ENCODE measurements around the gene ANKRD28. TPM values are rescaled to one million over a fixed set of nuclear protein-coding genes. Genes with fewer than 3 reads are reported as not detected.

Gene ANKRD28
- total and polyA plus RNA-seq, 7 experiments from 2014 or later: 8.7 to 70.4 (median 28.5) TPM

- ChIA-PET POLR2A (no interaction called here), CTCF (no interaction called here)
- Mint-ChIP-seq H3K4me3 (no peak overlapping the region), H3K27me3 (no peaks in the 10 kb centered on the region), H3K27ac (no peak overlapping the region), H3K9me3 (no peaks in the 10 kb centered on the region), H3K36me3 (peaks cover 11 to 70% (median 49%) of the 10 kb centered on the region in 5 donors), H3K4me1 (peaks cover 0 to 35% (median 5%) of the 10 kb centered on the region in 7 donors)
- no peaks in the 10 kb centered on the region for H3K27me3 ChIP-seq (ENCODE audit: control insufficient read depth in 2 of 2, insufficient read depth in 2 of 2, low read length in 2 of 2)
- H3K4me1 ChIP-seq (ENCODE audit: control insufficient read depth in 2 of 2, insufficient read depth in 2 of 2, low read length in 2 of 2): no peaks in the 10 kb centered on the region
- H3K27ac ChIP-seq (ENCODE audit: low read depth, low read length): no peak overlapping the region
- H3K4me3 ChIP-seq (ENCODE audit: low read length): no peak overlapping the region
- intact Hi-C loops (cut with micrococcal nuclease): no loop called here
- H3K9me3 ChIP-seq (ENCODE audit: control insufficient read depth in 2 of 3, low read length in 3 of 3): no peaks in the 10 kb centered on the region
- peaks cover 0 to 14% (median 0%) of the 10 kb centered on the region in 3 experiments for H3K36me3 ChIP-seq (ENCODE audit: control insufficient read depth in 2 of 3, insufficient read depth in 3 of 3, low read length in 3 of 3)
- ATAC-seq (no peak), DNase-seq (no peak)
Measured at GRCh38 chr3:15726881-15727280, 70.9 kb downstream of the ANKRD28 start.

DNA sequence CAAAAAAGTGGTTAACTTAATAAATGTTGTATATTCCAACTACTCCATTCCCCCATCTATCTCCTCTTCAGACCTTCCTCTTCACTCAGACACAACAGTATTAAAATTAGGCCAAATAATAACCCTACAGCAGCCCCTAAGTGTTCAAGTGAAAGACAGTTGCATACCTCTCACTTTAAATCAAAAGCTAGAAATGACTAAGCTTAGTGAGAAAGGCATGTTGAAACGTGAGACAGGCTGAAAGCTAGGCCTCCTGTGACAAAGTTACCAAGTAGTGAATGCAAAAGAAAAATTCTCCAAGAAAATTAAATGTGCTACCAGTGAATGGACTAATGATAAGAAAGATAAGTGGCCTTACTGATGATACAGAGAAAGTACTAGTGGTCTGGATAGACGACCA is 71.7 kb downstream of the ANKRD28 start:
- peaks cover 0 to 31% (median 5%) of the 10 kb centered on the region in 7 donors for H3K4me1 Mint-ChIP-seq
- H3K4me3 Mint-ChIP-seq: no peak overlapping the region
- H3K27ac ChIP-seq (ENCODE audit: low read depth, low read length): no peak overlapping the region
- H3K36me3 ChIP-seq (ENCODE audit: control insufficient read depth in 2 of 3, insufficient read depth in 3 of 3, low read length in 3 of 3): peaks cover 0 to 15% (median 0%) of the 10 kb centered on the region in 3 experiments
- H3K4me1 ChIP-seq (ENCODE audit: control insufficient read depth in 2 of 2, insufficient read depth in 2 of 2, low read length in 2 of 2): no peaks in the 10 kb centered on the region
- H3K9me3 Mint-ChIP-seq: no peaks in the 10 kb centered on the region
- ATAC-seq (no peak), DNase-seq (no peak)
- no peak overlapping the region for H3K4me3 ChIP-seq (ENCODE audit: low read length)
- no peaks in the 10 kb centered on the region for H3K9me3 ChIP-seq (ENCODE audit: control insufficient read depth in 2 of 3, low read length in 3 of 3)
- no peaks in the 10 kb centered on the region for H3K27me3 ChIP-seq (ENCODE audit: control insufficient read depth in 2 of 2, insufficient read depth in 2 of 2, low read length in 2 of 2)
- CTCF ChIA-PET: no interaction called here
- POLR2A ChIA-PET: no interaction called here
- intact Hi-C loops (cut with micrococcal nuclease): no loop called here
- H3K36me3 Mint-ChIP-seq: peaks cover 11 to 66% (median 48%) of the 10 kb centered on the region in 5 donors
- H3K27ac Mint-ChIP-seq: peak overlapping the region in 1 of 9 donors; percentile 9
- no peaks in the 10 kb centered on the region for H3K27me3 Mint-ChIP-seq

GRCh38 chr3:15724446-15724845 is 73.3 kb downstream of the ANKRD28 start:
- H3K27me3 ChIP-seq (ENCODE audit: control insufficient read depth in 2 of 2, insufficient read depth in 2 of 2, low read length in 2 of 2): no peaks in the 10 kb centered on the region
- H3K4me3 ChIP-seq (ENCODE audit: low read length): no peak overlapping the region
- ChIA-PET POLR2A (no interaction called here), CTCF (no interaction called here)
- Mint-ChIP-seq H3K36me3 (peaks cover 16 to 68% (median 46%) of the 10 kb centered on the region in 5 donors), H3K4me1 (peaks cover 0 to 28% (median 4%) of the 10 kb centered on the region in 7 donors), H3K27ac (no peak overlapping the region), H3K9me3 (no peaks in the 10 kb centered on the region), H3K4me3 (no peak overlapping the region), H3K27me3 (no peaks in the 10 kb centered on the region)
- no peak for ATAC-seq
- no peak for DNase-seq
- no peaks in the 10 kb centered on the region for H3K9me3 ChIP-seq (ENCODE audit: control insufficient read depth in 2 of 3, low read length in 3 of 3)
- H3K36me3 ChIP-seq (ENCODE audit: control insufficient read depth in 2 of 3, insufficient read depth in 3 of 3, low read length in 3 of 3): peaks cover 0 to 23% (median 0%) of the 10 kb centered on the region in 3 experiments
- H3K4me1 ChIP-seq (ENCODE audit: control insufficient read depth in 2 of 2, insufficient read depth in 2 of 2, low read length in 2 of 2): no peaks in the 10 kb centered on the region
- intact Hi-C loops (cut with micrococcal nuclease): loop anchor here in 1 of 2 donors (5.0 kb wide), 1 partner anchor 92 kb away; no protein-coding TSS in a partner anchor
- H3K27ac ChIP-seq (ENCODE audit: low read depth, low read length): no peak overlapping the region

DNA sequence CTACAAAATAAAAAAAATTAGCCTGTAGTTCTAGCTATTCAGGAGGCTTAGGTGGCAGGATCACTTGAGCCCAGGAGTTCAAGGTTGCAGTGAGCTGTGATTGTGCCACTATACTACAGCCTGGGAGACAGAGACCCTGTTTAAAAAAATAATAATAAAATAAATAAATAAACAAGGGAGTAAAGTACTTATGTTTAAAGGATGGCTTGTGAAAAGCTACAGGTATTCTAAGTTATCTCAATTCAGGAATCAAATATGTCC is 74.2 kb downstream of the ANKRD28 start:
- Histone ChIP-seq H3K27ac (ENCODE audit: low read depth, low read length) (no peak overlapping the region), H3K27me3 (ENCODE audit: control insufficient read depth in 2 of 2, insufficient read depth in 2 of 2, low read length in 2 of 2) (no peaks in the 10 kb centered on the region), H3K4me1 (ENCODE audit: control insufficient read depth in 2 of 2, insufficient read depth in 2 of 2, low read length in 2 of 2) (no peaks in the 10 kb centered on the region), H3K4me3 (ENCODE audit: low read length) (no peak overlapping the region), H3K36me3 (ENCODE audit: control insufficient read depth in 2 of 3, insufficient read depth in 3 of 3, low read length in 3 of 3) (peaks cover 0 to 23% (median 0%) of the 10 kb centered on the region in 3 experiments), H3K9me3 (ENCODE audit: control insufficient read depth in 2 of 3, low read length in 3 of 3) (no peaks in the 10 kb centered on the region)
- DNase-seq (no peak), ATAC-seq (no peak)
- intact Hi-C loops (cut with micrococcal nuclease): loop anchor here in 1 of 2 donors (5.0 kb wide), 1 partner anchor 91 kb away; no protein-coding TSS in a partner anchor
- Mint-ChIP-seq H3K27me3 (no peaks in the 10 kb centered on the region), H3K4me1 (peaks cover 0 to 20% (median 0%) of the 10 kb centered on the region in 7 donors), H3K9me3 (no peaks in the 10 kb centered on the region), H3K36me3 (peaks cover 9 to 59% (median 40%) of the 10 kb centered on the region in 5 donors), H3K4me3 (no peak overlapping the region), H3K27ac (no peak overlapping the region)
- ChIA-PET CTCF (no interaction called here), POLR2A (no interaction called here)

- CTCF ChIA-PET: no interaction called here
- Mint-ChIP-seq H3K4me3 (no peak overlapping the region), H3K4me1 (peaks cover 0 to 16% (median 0%) of the 10 kb centered on the region in 7 donors), H3K36me3 (peaks cover 8 to 57% (median 40%) of the 10 kb centered on the region in 5 donors), H3K27me3 (no peaks in the 10 kb centered on the region), H3K27ac (no peak overlapping the region), H3K9me3 (no peaks in the 10 kb centered on the region)
- POLR2A ChIA-PET: no interaction called here
- Histone ChIP-seq H3K27me3 (ENCODE audit: control insufficient read depth in 2 of 2, insufficient read depth in 2 of 2, low read length in 2 of 2) (no peaks in the 10 kb centered on the region), H3K36me3 (ENCODE audit: control insufficient read depth in 2 of 3, insufficient read depth in 3 of 3, low read length in 3 of 3) (peaks cover 0 to 23% (median 0%) of the 10 kb centered on the region in 3 experiments), H3K9me3 (ENCODE audit: control insufficient read depth in 2 of 3, low read length in 3 of 3) (no peaks in the 10 kb centered on the region), H3K27ac (ENCODE audit: low read depth, low read length) (no peak overlapping the region), H3K4me3 (ENCODE audit: low read length) (no peak overlapping the region), H3K4me1 (ENCODE audit: control insufficient read depth in 2 of 2, insufficient read depth in 2 of 2, low read length in 2 of 2) (no peaks in the 10 kb centered on the region)
- intact Hi-C loops (cut with micrococcal nuclease): loop anchor here in 1 of 2 donors (5.0 kb wide), 1 partner anchor 91 kb away; no protein-coding TSS in a partner anchor
- no peak for ATAC-seq
- no peak for DNase-seq
Measured at GRCh38 chr3:15722877-15723623, 74.7 kb downstream of the ANKRD28 start.

DNA sequence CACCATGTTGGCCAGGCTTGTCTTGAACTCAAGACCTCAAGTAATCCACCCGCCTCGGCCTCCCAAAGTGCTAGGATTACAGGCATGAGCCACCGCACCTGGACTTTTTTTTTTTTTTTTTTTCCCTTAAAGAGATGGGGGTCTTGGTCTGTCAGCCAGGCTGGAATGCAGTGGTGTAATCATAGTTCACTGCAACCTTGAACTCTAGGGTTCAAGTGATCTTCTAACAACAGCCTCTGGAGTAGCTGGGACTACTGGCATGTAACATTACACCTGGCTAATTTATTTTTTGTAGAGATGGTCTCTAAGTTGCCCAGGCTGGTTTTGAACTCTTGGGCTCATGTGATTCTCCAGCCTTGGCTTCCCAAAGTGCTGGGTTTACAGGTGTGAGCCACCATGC is 81.6 kb downstream of the ANKRD28 start:
- peaks cover 0 to 20% (median 0%) of the 10 kb centered on the region in 3 experiments for H3K36me3 ChIP-seq (ENCODE audit: control insufficient read depth in 2 of 3, insufficient read depth in 3 of 3, low read length in 3 of 3)
- H3K4me1 ChIP-seq (ENCODE audit: control insufficient read depth in 2 of 2, insufficient read depth in 2 of 2, low read length in 2 of 2): no peaks in the 10 kb centered on the region
- Mint-ChIP-seq H3K4me3 (no peak overlapping the region), H3K36me3 (peaks cover 5 to 40% (median 27%) of the 10 kb centered on the region in 5 donors), H3K9me3 (no peaks in the 10 kb centered on the region), H3K4me1 (peaks cover 0 to 9% (median 0%) of the 10 kb centered on the region in 7 donors), H3K27ac (no peak overlapping the region), H3K27me3 (no peaks in the 10 kb centered on the region)
- DNase-seq (no peak), ATAC-seq (no peak)
- no peaks in the 10 kb centered on the region for H3K9me3 ChIP-seq (ENCODE audit: control insufficient read depth in 2 of 3, low read length in 3 of 3)
- H3K27me3 ChIP-seq (ENCODE audit: control insufficient read depth in 2 of 2, insufficient read depth in 2 of 2, low read length in 2 of 2): no peaks in the 10 kb centered on the region
- ChIA-PET POLR2A (no interaction called here), CTCF (no interaction called here)
- H3K27ac ChIP-seq (ENCODE audit: low read depth, low read length): no peak overlapping the region
- intact Hi-C loops (cut with micrococcal nuclease): no loop called here
- H3K4me3 ChIP-seq (ENCODE audit: low read length): no peak overlapping the region

GRCh38 chr3:15714448-15714847 is 83.3 kb downstream of the ANKRD28 start:
- Histone ChIP-seq H3K27ac (ENCODE audit: low read depth, low read length) (no peak overlapping the region), H3K9me3 (ENCODE audit: control insufficient read depth in 2 of 3, low read length in 3 of 3) (no peaks in the 10 kb centered on the region), H3K4me1 (ENCODE audit: control insufficient read depth in 2 of 2, insufficient read depth in 2 of 2, low read length in 2 of 2) (no peaks in the 10 kb centered on the region), H3K4me3 (ENCODE audit: low read length) (no peak overlapping the region), H3K36me3 (ENCODE audit: control insufficient read depth in 2 of 3, insufficient read depth in 3 of 3, low read length in 3 of 3) (peaks cover 0 to 18% (median 0%) of the 10 kb centered on the region in 3 experiments), H3K27me3 (ENCODE audit: control insufficient read depth in 2 of 2, insufficient read depth in 2 of 2, low read length in 2 of 2) (no peaks in the 10 kb centered on the region)
- no peaks in the 10 kb centered on the region for H3K27me3 Mint-ChIP-seq
- no peak for ATAC-seq
- no peaks in the 10 kb centered on the region for H3K9me3 Mint-ChIP-seq
- no peak overlapping the region for H3K4me3 Mint-ChIP-seq
- POLR2A ChIA-PET: no interaction called here
- CTCF ChIA-PET: no interaction called here
- peaks cover 0 to 42% (median 17%) of the 10 kb centered on the region in 5 donors for H3K36me3 Mint-ChIP-seq
- intact Hi-C loops (cut with micrococcal nuclease): no loop called here
- no peak for DNase-seq
- H3K27ac Mint-ChIP-seq: no peak overlapping the region
- peaks cover 0 to 9% (median 0%) of the 10 kb centered on the region in 7 donors for H3K4me1 Mint-ChIP-seq

Data from naive thymus-derived CD4-positive, alpha-beta T cell (primary cell).